HepG2 (cell line): ENCODE measurements around the gene POLR3K. TPM values are rescaled to one million over a fixed set of nuclear protein-coding genes. Genes with fewer than 3 reads are reported as not detected.

ENCODE experiments used
- ATAC-seq: fragments of 200-7000 bp; cut with Tn5 transposase; 3 replicates; pipeline ENCODE4 v1.9.1; 2020; ENCODE audit warnings: mild to moderate bottlenecking, moderate library complexity
- BruUV-seq: library from RNA; stranded (reverse); fragments of 400-500 nt; replicated peaks from 2 replicates; lab custom pipeline; 2021; lab: Mats Ljungman, UMichigan
- CTCF ChIA-PET: fragments of 300-600 bp; formaldehyde crosslinking; extraction: SDS; loops from one replicate; lab custom pipeline; 2021; ENCODE audit warnings: low total read pairs, inconsistent platforms, low intra/inter-chr PET ratio; lab: Yijun Ruan, JAX
- POLR2A ChIA-PET: fragments of 350-600 bp; sonication (Branson Sonifier 250); formaldehyde crosslinking; loops from one replicate; lab custom pipeline; 2020; ENCODE audit warnings: antibody characterized with exemption, inconsistent platforms; lab: Yijun Ruan, JAX
- DNase-seq: peaks from one replicate; pipeline ENCODE4 v3.0.0-alpha.2; 2015; ENCODE audit warnings: low spot score
- FAIRE-seq: peaks from 3 replicates; lab custom pipeline; 2011; peaks lifted over from hg19 to GRCh38; lab: Jason Lieb, UNC
- H2AFZ ChIP-seq: one replicate; pipeline ENCODE4 v1.6.1; 2011; ENCODE audit warnings: low read length, inconsistent platforms
- H3K27ac ChIP-seq: fragments of 300-600 bp; 3 replicates; pipeline ENCODE4 v1.8.0; 2011; ENCODE audit warnings: mixed run types, mild to moderate bottlenecking, mixed read lengths, low read length, inconsistent platforms; ENCODE audit not compliant: insufficient read depth; ENCODE audit errors: extremely low read length
- H3K27me3 ChIP-seq, 2 experiments: fragments of 200-600 bp in 1 of 2; 2 replicates in 1 of 2; 3 replicates in 1 of 2; pipeline versions ENCODE4 v1.6.0 to v1.8.0; 2011; ENCODE audit warnings: low read length in 2 of 2, mild to moderate bottlenecking in 2 of 2, moderate library complexity in 2 of 2, inconsistent platforms in 1 of 2; ENCODE audit not compliant: insufficient read depth in 2 of 2, control insufficient read depth in 1 of 2
- H3K36me3 ChIP-seq, 2 experiments: fragments of 200-600 bp in 1 of 2; replicated peaks in 1 of 2; 2 replicates in 1 of 2; 3 replicates in 1 of 2; pipeline versions ENCODE4 v1.5.1 to v1.8.0; 2011; ENCODE audit warnings: low read length in 2 of 2, inconsistent platforms in 1 of 2; ENCODE audit not compliant: insufficient read depth in 2 of 2, control insufficient read depth in 1 of 2
- H3K4me1 ChIP-seq: 2 replicates; pipeline ENCODE4 v1.5.1; 2012; ENCODE audit warnings: low read length, inconsistent platforms; ENCODE audit not compliant: insufficient read depth
- H3K4me2 ChIP-seq: 2 replicates; pipeline ENCODE4 v1.6.0; 2011; ENCODE audit warnings: low read depth, low read length, inconsistent platforms
- H3K4me3 ChIP-seq, 3 experiments: fragments of 200-600 bp in 1 of 3; sonication (generic), shearing (Covaris generic) in 1 of 3; replicated peaks in 1 of 3; 2 replicates each; pipeline ENCODE4 v1.5.1; 2011 to 2016; ENCODE audit warnings: low read length in 3 of 3, inconsistent platforms in 2 of 3, low read depth in 2 of 3, mild to moderate bottlenecking in 2 of 3, control low read depth in 1 of 3, mixed read lengths in 1 of 3; ENCODE audit not compliant: insufficient read depth in 1 of 3
- H3K79me2 ChIP-seq: one replicate; pipeline ENCODE4 v1.6.1; 2011; ENCODE audit warnings: low read length, inconsistent platforms; ENCODE audit not compliant: insufficient read depth
- H3K9ac ChIP-seq: 2 replicates; pipeline ENCODE4 v1.6.0; 2011; ENCODE audit warnings: mild to moderate bottlenecking, low read depth, low read length, inconsistent platforms; ENCODE audit not compliant: insufficient read depth
- H3K9me3 ChIP-seq: 2 replicates; pipeline ENCODE4 v1.5.1; 2012; ENCODE audit warnings: mild to moderate bottlenecking, low read length
- H4K20me1 ChIP-seq: 2 replicates; pipeline ENCODE4 v1.6.0; 2011; ENCODE audit warnings: inconsistent platforms, mild to moderate bottlenecking, low read length, moderate library complexity; ENCODE audit not compliant: insufficient read depth
- BCL6 ChIP-seq: IDR thresholded peaks from 2 replicates; pipeline ENCODE4 v1.6.1; 2016; ENCODE audit warnings: missing genetic modification reagents, missing compliant biosample characterization
- ELF4 ChIP-seq: sonication (generic); formaldehyde crosslinking; IDR thresholded peaks from 2 replicates; pipeline ENCODE4 v1.5.0; 2020; ENCODE audit warnings: missing genetic modification reagents, mild to moderate bottlenecking, moderate library complexity, borderline replicate concordance
- FOXA1 ChIP-seq, 2 experiments: fragments of 450-650 bp in 1 of 2; sonication (generic) in 1 of 2; formaldehyde crosslinking in 1 of 2; IDR thresholded peaks; 2 replicates each; pipeline versions ENCODE4 v1.4.0 to v1.6.1; 2016 to 2020; ENCODE audit warnings: missing genetic modification reagents in 1 of 2
- FOXA3 ChIP-seq: IDR thresholded peaks from 2 replicates; pipeline ENCODE4 v1.6.1; 2016; ENCODE audit warnings: missing genetic modification reagents, missing compliant biosample characterization
- GATAD1 ChIP-seq: IDR thresholded peaks from 2 replicates; pipeline ENCODE4 v1.6.1; 2016; ENCODE audit warnings: missing genetic modification reagents, missing compliant biosample characterization
- NR2F6 ChIP-seq, 2 experiments: IDR thresholded peaks; 2 replicates each; pipeline ENCODE4 v1.6.1; 2016; ENCODE audit warnings: antibody characterized with exemption in 1 of 2, mild to moderate bottlenecking in 1 of 2
- STAG1 ChIP-seq: sonication (generic); formaldehyde crosslinking; IDR thresholded peaks from 2 replicates; pipeline ENCODE4 v1.4.0; 2020; ENCODE audit warnings: missing genetic modification reagents
- TARDBP ChIP-seq: sonication (generic); formaldehyde crosslinking; IDR thresholded peaks from 2 replicates; pipeline ENCODE4 v1.8.0; 2022; ENCODE audit warnings: mild to moderate bottlenecking, missing genetic modification reagents
- ZC3H13 ChIP-seq: sonication (generic); formaldehyde crosslinking; IDR thresholded peaks from 2 replicates; pipeline ENCODE4 v1.8.1; 2023; ENCODE audit warnings: mild to moderate bottlenecking, missing genetic modification reagents, moderate library complexity
- ZNF207 ChIP-seq: fragments of 450-650 bp; IDR thresholded peaks from 2 replicates; pipeline ENCODE4 v1.6.1; 2016; ENCODE audit warnings: antibody characterized with exemption, borderline replicate concordance
- ZNF607 ChIP-seq: sonication (generic); formaldehyde crosslinking; IDR thresholded peaks from 2 replicates; pipeline ENCODE4 v1.5.1; 2020; ENCODE audit warnings: missing genetic modification reagents, mild to moderate bottlenecking, borderline replicate concordance
- WGBS: methylation state at CpG from one replicate; pipeline ENCODE4 v1.1.6; 2017; ENCODE audit warnings: low lambda C conversion rate; 5-methylcytosine and 5-hydroxymethylcytosine counted together
- in situ Hi-C: cut with HindIII; loops from 2 replicates; pipeline ENCODE4 v1.10.0; 2017; ENCODE audit warnings: low pct_unique_long_range_greater_than_20kb; ENCODE audit not compliant: extremely low pct_ligation_motif_present
- intact Hi-C: fragments of 100-400 bp; cut with micrococcal nuclease; formaldehyde crosslinking; loops from one replicate; pipeline ENCODE4 v1.10.0; 2022; ENCODE audit not compliant: unreplicated experiment
- polyA plus RNA-seq, 8 experiments: library from polyadenylated mRNA; depleted of rRNA in 3 of 8; stranded (reverse) in 7 of 8; unstranded in 1 of 8; fragments of >200 nt; fragmentation: Illumina TruSeq in 4 of 8; extraction: Trizol in 4 of 8; gene quantifications; 2 replicates each; pipeline versions ENCODE4 v1.2.1 to v1.2.3, GENCODE V29; 2011 to 2016; ENCODE audit warnings: low read depth in 4 of 8, missing spikeins in 1 of 8, mixed read lengths in 1 of 8; ENCODE audit not compliant: insufficient read depth in 1 of 8
- total RNA-seq, 5 experiments: library from RNA; depleted of rRNA; stranded (reverse); fragments of >200 nt; fragmentation: Illumina TruSeq; extraction: Trizol; gene quantifications; 2 replicates each; pipeline ENCODE4 v1.2.3, GENCODE V29; 2016; ENCODE audit warnings: low read depth in 1 of 5
- TF ChIP-seq, protein P1 (sequence below): sonication (generic); formaldehyde crosslinking; IDR thresholded peaks from 2 replicates; pipeline ENCODE4; 2020; ENCODE audit warnings: missing genetic modification reagents, mild to moderate bottlenecking, borderline replicate concordance
- TF ChIP-seq, protein P2 (sequence below): fragments of 450-650 bp; IDR thresholded peaks from 2 replicates; pipeline ENCODE4 v1.6.1; 2017; ENCODE audit warnings: mild to moderate bottlenecking
- TF ChIP-seq, protein P3 (sequence below): IDR thresholded peaks from 2 replicates; pipeline ENCODE4 v1.6.1; 2012; ENCODE audit warnings: low read depth, low read length, improper control_type of control experiment
- TF ChIP-seq, protein P4 (sequence below): IDR thresholded peaks from 2 replicates; pipeline ENCODE4 v1.6.1; 2016; ENCODE audit warnings: mild to moderate bottlenecking, missing biosample characterization, missing genetic modification reagents

Gene POLR3K
- total and polyA plus RNA-seq, 2 of the 13 experiments (the other 11 are each of a cell fraction or from before 2014, with no cell fraction given) = 14.8 to 18.8 TPM

DNA sequence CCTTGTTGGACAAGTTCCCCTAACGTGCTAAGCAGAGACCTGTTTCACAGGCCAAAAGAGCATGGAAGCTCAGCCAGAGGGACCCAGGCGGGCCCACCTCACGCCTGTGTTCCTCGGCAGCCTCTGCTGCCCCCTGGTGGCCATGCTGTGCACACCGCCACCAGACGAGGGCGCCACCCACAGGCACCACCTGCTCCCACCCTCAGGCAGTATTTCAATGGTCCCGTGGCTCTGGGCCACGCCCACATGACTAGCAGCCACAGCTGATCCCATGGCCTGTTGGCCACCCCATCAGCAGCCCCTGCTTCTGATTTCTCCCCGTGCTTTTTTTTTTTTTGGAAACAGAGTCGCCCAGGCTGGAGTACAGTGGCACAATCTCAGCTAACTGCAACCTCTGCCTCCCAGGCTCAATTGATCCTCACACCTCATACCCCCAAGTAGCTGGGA is 43.5 kb upstream of the POLR3K start (continued):
- 0 out of 2 replicates have a peak, but pooled peaks have one; percentile 22 for TF ChIP-seq BCL6 (CRISPR knock-in tag)
- TF ChIP-seq FOXA3 (CRISPR knock-in tag) = peak; percentile 34; the same call in 1 of the 2 replicates
- TF ChIP-seq ZNF607 (CRISPR knock-in tag) = no peak
- no peak for TF ChIP-seq FOXA1 (IDR thresholded peaks at IDR 0.05)
- peak; percentile 42; the same call in 1 of the 2 replicates for TF ChIP-seq FOXA1 (CRISPR knock-in tag; IDR thresholded peaks at IDR 0.05)
- peak; percentile 56; the same call in 1 of the 2 replicates for TF ChIP-seq GATAD1
- peak; percentile 94 for TF ChIP-seq STAG1 (CRISPR knock-in tag)

DNA sequence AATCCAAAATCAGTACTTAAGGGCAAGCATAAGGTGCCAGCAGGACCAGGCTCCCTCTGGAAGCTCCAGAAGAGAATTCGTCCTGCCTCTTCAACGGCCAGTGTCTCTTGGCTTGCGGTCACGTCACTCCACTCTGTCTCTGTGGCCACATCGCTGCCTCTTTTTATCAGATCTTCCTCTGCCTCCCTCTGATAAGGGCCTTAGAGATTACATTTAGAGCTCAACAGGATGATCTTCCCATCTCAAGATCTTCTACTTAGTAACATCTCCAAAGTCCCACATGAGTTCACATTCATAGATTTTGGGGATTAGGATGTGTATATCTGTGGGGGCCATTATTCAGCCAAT is 41.5 kb upstream of the POLR3K start:
- Histone ChIP-seq H3K27me3 (no peaks in the 10 kb centered on the region), H3K4me1 (peaks cover 25% of the 10 kb centered on the region), H3K4me2 (no peak overlapping the region), H3K4me3 (no peak overlapping the region), H2AFZ (no peak overlapping the region), H4K20me1 (no peaks in the 10 kb centered on the region), H3K9ac (no peak overlapping the region), H3K27ac (no peak overlapping the region), H3K36me3 (peaks cover 7 to 10% of the 10 kb centered on the region in 2 experiments; a peak in 4 of 5 replicates), H3K9me3 (no peaks in the 10 kb centered on the region), H3K79me2 (no peaks in the 10 kb centered on the region)
- FAIRE-seq = no peak
- CTCF ChIA-PET = interaction anchor here (0.9 to 7.9 kb wide), 2 partner anchors 28 to 118 kb away, joined by 3 to 155 read pairs; no protein-coding TSS in a partner anchor
- no TSS peak for BruUV-seq
- DNase-seq = no peak
- in situ Hi-C loops (no loop called here), intact Hi-C loops (no loop called here)
- POLR2A ChIA-PET = no interaction called here
- ATAC-seq = no peak
- 100% methylated on average over 5 of the region's 5 CpGs for WGBS
- TF ChIP-seq, protein P1, sequence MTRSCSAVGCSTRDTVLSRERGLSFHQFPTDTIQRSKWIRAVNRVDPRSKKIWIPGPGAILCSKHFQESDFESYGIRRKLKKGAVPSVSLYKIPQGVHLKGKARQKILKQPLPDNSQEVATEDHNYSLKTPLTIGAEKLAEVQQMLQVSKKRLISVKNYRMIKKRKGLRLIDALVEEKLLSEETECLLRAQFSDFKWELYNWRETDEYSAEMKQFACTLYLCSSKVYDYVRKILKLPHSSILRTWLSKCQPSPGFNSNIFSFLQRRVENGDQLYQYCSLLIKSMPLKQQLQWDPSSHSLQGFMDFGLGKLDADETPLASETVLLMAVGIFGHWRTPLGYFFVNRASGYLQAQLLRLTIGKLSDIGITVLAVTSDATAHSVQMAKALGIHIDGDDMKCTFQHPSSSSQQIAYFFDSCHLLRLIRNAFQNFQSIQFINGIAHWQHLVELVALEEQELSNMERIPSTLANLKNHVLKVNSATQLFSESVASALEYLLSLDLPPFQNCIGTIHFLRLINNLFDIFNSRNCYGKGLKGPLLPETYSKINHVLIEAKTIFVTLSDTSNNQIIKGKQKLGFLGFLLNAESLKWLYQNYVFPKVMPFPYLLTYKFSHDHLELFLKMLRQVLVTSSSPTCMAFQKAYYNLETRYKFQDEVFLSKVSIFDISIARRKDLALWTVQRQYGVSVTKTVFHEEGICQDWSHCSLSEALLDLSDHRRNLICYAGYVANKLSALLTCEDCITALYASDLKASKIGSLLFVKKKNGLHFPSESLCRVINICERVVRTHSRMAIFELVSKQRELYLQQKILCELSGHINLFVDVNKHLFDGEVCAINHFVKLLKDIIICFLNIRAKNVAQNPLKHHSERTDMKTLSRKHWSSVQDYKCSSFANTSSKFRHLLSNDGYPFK = no peak
- TF ChIP-seq, protein P2, sequence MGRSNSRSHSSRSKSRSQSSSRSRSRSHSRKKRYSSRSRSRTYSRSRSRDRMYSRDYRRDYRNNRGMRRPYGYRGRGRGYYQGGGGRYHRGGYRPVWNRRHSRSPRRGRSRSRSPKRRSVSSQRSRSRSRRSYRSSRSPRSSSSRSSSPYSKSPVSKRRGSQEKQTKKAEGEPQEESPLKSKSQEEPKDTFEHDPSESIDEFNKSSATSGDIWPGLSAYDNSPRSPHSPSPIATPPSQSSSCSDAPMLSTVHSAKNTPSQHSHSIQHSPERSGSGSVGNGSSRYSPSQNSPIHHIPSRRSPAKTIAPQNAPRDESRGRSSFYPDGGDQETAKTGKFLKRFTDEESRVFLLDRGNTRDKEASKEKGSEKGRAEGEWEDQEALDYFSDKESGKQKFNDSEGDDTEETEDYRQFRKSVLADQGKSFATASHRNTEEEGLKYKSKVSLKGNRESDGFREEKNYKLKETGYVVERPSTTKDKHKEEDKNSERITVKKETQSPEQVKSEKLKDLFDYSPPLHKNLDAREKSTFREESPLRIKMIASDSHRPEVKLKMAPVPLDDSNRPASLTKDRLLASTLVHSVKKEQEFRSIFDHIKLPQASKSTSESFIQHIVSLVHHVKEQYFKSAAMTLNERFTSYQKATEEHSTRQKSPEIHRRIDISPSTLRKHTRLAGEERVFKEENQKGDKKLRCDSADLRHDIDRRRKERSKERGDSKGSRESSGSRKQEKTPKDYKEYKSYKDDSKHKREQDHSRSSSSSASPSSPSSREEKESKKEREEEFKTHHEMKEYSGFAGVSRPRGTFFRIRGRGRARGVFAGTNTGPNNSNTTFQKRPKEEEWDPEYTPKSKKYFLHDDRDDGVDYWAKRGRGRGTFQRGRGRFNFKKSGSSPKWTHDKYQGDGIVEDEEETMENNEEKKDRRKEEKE = no peak
- TF ChIP-seq ZC3H13 (CRISPR knock-in tag) (no peak), ZNF207 (no peak), NR2F6 (IDR thresholded peaks at IDR 0.05) (no peak), NR2F6 (CRISPR knock-in tag; IDR thresholded peaks at IDR 0.05) (no peak), TARDBP (no peak), ELF4 (CRISPR knock-in tag) (no peak)
- TF ChIP-seq, protein P3, sequence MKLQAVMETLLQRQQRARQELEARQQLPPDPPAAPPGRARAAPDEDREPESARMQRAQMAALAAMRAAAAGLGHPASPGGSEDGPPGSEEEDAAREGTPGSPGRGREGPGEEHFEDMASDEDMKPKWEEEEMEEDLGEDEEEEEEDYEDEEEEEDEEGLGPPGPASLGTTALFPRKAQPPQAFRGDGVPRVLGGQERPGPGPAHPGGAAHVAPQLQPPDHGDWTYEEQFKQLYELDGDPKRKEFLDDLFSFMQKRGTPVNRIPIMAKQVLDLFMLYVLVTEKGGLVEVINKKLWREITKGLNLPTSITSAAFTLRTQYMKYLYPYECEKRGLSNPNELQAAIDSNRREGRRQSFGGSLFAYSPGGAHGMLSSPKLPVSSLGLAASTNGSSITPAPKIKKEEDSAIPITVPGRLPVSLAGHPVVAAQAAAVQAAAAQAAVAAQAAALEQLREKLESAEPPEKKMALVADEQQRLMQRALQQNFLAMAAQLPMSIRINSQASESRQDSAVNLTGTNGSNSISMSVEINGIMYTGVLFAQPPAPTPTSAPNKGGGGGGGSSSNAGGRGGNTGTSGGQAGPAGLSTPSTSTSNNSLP = no peak
- TF ChIP-seq, protein P4, sequence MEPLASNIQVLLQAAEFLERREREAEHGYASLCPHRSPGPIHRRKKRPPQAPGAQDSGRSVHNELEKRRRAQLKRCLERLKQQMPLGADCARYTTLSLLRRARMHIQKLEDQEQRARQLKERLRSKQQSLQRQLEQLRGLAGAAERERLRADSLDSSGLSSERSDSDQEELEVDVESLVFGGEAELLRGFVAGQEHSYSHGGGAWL (CRISPR knock-in tag) = no peak
